Measurements from ENCODE around the gene ZCWPW1.

Gene ZCWPW1

GRCh38 chr7:100477871-100478267 is 49.4 kb upstream of the ZCWPW1 start:
- ATAC-seq = no peak
- TF ChIP-seq ZNF70 (CRISPR knock-in tag; IDR thresholded peaks at IDR 0.05) = no peak
- TF ChIP-seq ISL1 (CRISPR knock-in tag; IDR thresholded peaks at IDR 0.05) = no peak
- TF ChIP-seq ESRRG (CRISPR knock-in tag; IDR thresholded peaks at IDR 0.05) = no peak
- no peak for TF ChIP-seq ZNF565 (CRISPR knock-in tag; conservative IDR thresholded peaks at IDR 0.05; ENCODE audit: low read depth)
- TF ChIP-seq CSRNP3 (CRISPR knock-in tag; IDR thresholded peaks at IDR 0.05) = no peak
- TF ChIP-seq POU6F1 (CRISPR knock-in tag; IDR thresholded peaks at IDR 0.05; ENCODE audit: borderline replicate concordance, low read depth) = no peak
- TF ChIP-seq ZFP3 (CRISPR knock-in tag; IDR thresholded peaks at IDR 0.05) = no peak
- TF ChIP-seq RARB (CRISPR knock-in tag; IDR thresholded peaks at IDR 0.05) = no peak
- TF ChIP-seq ZC3H10 (CRISPR knock-in tag; IDR thresholded peaks at IDR 0.05) = no peak

- TF ChIP-seq CSDC2 (CRISPR knock-in tag; IDR thresholded peaks at IDR 0.05) (no peak), RARB (CRISPR knock-in tag; IDR thresholded peaks at IDR 0.05) (no peak), ISL1 (CRISPR knock-in tag; IDR thresholded peaks at IDR 0.05) (no peak), ZC3H10 (CRISPR knock-in tag; IDR thresholded peaks at IDR 0.05) (no peak), ESRRG (CRISPR knock-in tag; IDR thresholded peaks at IDR 0.05) (no peak), ZNF565 (CRISPR knock-in tag; conservative IDR thresholded peaks at IDR 0.05; ENCODE audit: low read depth) (no peak), ARNTL (CRISPR knock-in tag; IDR thresholded peaks at IDR 0.05; ENCODE audit: borderline replicate concordance, low read depth) (no peak)
These were observed 48.7 kb upstream of the ZCWPW1 start for GRCh38 chr7:100476903-100477870.

GRCh38 chr7:100476101-100476780 is 47.7 kb upstream of the ZCWPW1 start:
- no peak for ATAC-seq
- no peak for TF ChIP-seq ZC3H10 (CRISPR knock-in tag; IDR thresholded peaks at IDR 0.05)
- no peak for TF ChIP-seq ZFP3 (CRISPR knock-in tag; IDR thresholded peaks at IDR 0.05)
- TF ChIP-seq RARB (CRISPR knock-in tag; IDR thresholded peaks at IDR 0.05) = no peak
- TF ChIP-seq ZFP30 (CRISPR knock-in tag; IDR thresholded peaks at IDR 0.05) = no peak
- no peak for TF ChIP-seq OSR1 (CRISPR knock-in tag; IDR thresholded peaks at IDR 0.05)
- TF ChIP-seq TCF4 (CRISPR knock-in tag; IDR thresholded peaks at IDR 0.05; ENCODE audit: borderline replicate concordance) = no peak
- TF ChIP-seq CSDC2 (CRISPR knock-in tag; IDR thresholded peaks at IDR 0.05) = no peak
- no peak for TF ChIP-seq ZNF565 (CRISPR knock-in tag; conservative IDR thresholded peaks at IDR 0.05; ENCODE audit: low read depth)
- no peak for TF ChIP-seq TOX (CRISPR knock-in tag; IDR thresholded peaks at IDR 0.05; ENCODE audit: borderline replicate concordance)
- no peak for TF ChIP-seq TSHZ2 (CRISPR knock-in tag; IDR thresholded peaks at IDR 0.05)
- TF ChIP-seq BACH2 (CRISPR knock-in tag; IDR thresholded peaks at IDR 0.05; ENCODE audit: borderline replicate concordance) = no peak
- no peak for TF ChIP-seq ARNTL (CRISPR knock-in tag; IDR thresholded peaks at IDR 0.05; ENCODE audit: borderline replicate concordance, low read depth)
- no peak for TF ChIP-seq ESRRG (CRISPR knock-in tag; IDR thresholded peaks at IDR 0.05)

More at GRCh38 chr7:100476903-100477870, 48.7 kb upstream of the ZCWPW1 start:
- no peak for ATAC-seq

GRCh38 chr7:100475549-100475948 is 47.0 kb upstream of the ZCWPW1 start:
- ATAC-seq = no peak
- TF ChIP-seq PATZ1 (CRISPR knock-in tag; IDR thresholded peaks at IDR 0.05; ENCODE audit: borderline replicate concordance) = no peak
